IMR-90 (cell line): ENCODE results near the gene OPCML. TPM values are rescaled to one million over a fixed set of nuclear protein-coding genes. Genes with fewer than 3 reads are reported as not detected.
A peak's percentile ranks its signal among the peaks of the same experiment; 100 is the strongest.

ENCODE experiments used
- ATAC-seq: fragments of 200-7000 bp; cut with Tn5 transposase; 2 replicates; pipeline ENCODE4 v1.9.1; 2020; ENCODE audit warnings: low read depth, mild to moderate bottlenecking, moderate library complexity
- BruUV-seq: library from RNA; stranded (reverse); fragments of 400-500 nt; replicated peaks from 2 replicates; lab custom pipeline; 2021; lab: Mats Ljungman, UMichigan
- CTCF ChIA-PET: fragments of 300-600 bp; formaldehyde crosslinking; extraction: SDS; loops from one replicate; lab custom pipeline; 2021; ENCODE audit warnings: antibody characterized with exemption; lab: Yijun Ruan, JAX
- POLR2A ChIA-PET: fragments of 300-600 bp; sonication (Branson Sonifier 250); formaldehyde crosslinking; loops from one replicate; lab custom pipeline; 2022; ENCODE audit warnings: antibody characterized with exemption; ENCODE audit not compliant: unreplicated experiment; lab: Charles Lee
- DNase-seq: peaks from one replicate; pipeline ENCODE4 v3.0.0; 2013
- H2AFZ ChIP-seq: replicated peaks from 2 replicates; pipeline ENCODE3; 2013; ENCODE audit warnings: low read length, mild to moderate bottlenecking; ENCODE audit not compliant: poor library complexity
- H2AK5ac ChIP-seq: 2 replicates; pipeline ENCODE4 v1.6.1; 2013; ENCODE audit warnings: low read depth, low read length, inconsistent platforms
- H2AK9ac ChIP-seq: replicated peaks from 2 replicates; pipeline ENCODE3; 2013; ENCODE audit warnings: mild to moderate bottlenecking, low read depth, low read length, moderate library complexity; ENCODE audit not compliant: poor library complexity
- H2BK120ac ChIP-seq: 2 replicates; pipeline ENCODE4 v1.6.1; 2013; ENCODE audit warnings: low read depth, low read length, inconsistent platforms
- H2BK15ac ChIP-seq: 3 replicates; pipeline ENCODE4 v1.6.1; 2013; ENCODE audit warnings: low read depth, low read length, inconsistent platforms
- H2BK20ac ChIP-seq: 2 replicates; pipeline ENCODE4 v1.6.1; 2013; ENCODE audit warnings: low read depth, mild to moderate bottlenecking, inconsistent platforms, low read length, moderate library complexity
- H2BK5ac ChIP-seq: 2 replicates; pipeline ENCODE4 v1.6.1; 2013; ENCODE audit warnings: mild to moderate bottlenecking, low read depth, low read length, inconsistent platforms; ENCODE audit not compliant: poor library complexity, severe bottlenecking
- H3K14ac ChIP-seq: replicated peaks from 2 replicates; pipeline ENCODE4 v1.6.1; 2013; ENCODE audit warnings: low read depth, low read length, inconsistent platforms
- H3K18ac ChIP-seq: 2 replicates; pipeline ENCODE4 v1.6.1; 2013; ENCODE audit warnings: low read depth, low read length, control low read depth
- H3K23ac ChIP-seq: 2 replicates; pipeline ENCODE4 v1.6.1; 2013; ENCODE audit warnings: low read depth, low read length, inconsistent platforms
- H3K27ac ChIP-seq: 2 replicates; pipeline ENCODE4 v1.5.1; 2013; ENCODE audit warnings: mild to moderate bottlenecking, control low read depth, low read length; ENCODE audit not compliant: insufficient read depth
- H3K27me3 ChIP-seq: 2 replicates; pipeline ENCODE4 v1.6.1; 2013; ENCODE audit warnings: low read length; ENCODE audit not compliant: control insufficient read depth, insufficient read depth
- H3K36me3 ChIP-seq: 2 replicates; pipeline ENCODE4 v1.6.1; 2013; ENCODE audit warnings: low read length, mixed read lengths; ENCODE audit not compliant: control insufficient read depth, insufficient read depth
- H3K4ac ChIP-seq: 2 replicates; pipeline ENCODE4 v1.6.1; 2013; ENCODE audit warnings: low read depth, low read length, inconsistent platforms
- H3K4me1 ChIP-seq: 2 replicates; pipeline ENCODE4 v1.6.1; 2013; ENCODE audit warnings: low read length, mixed read lengths; ENCODE audit not compliant: control insufficient read depth, insufficient read depth
- H3K4me2 ChIP-seq: 2 replicates; pipeline ENCODE4 v1.6.1; 2013; ENCODE audit warnings: low read depth, mild to moderate bottlenecking, control low read depth, low read length, moderate library complexity
- H3K4me3 ChIP-seq: 2 replicates; pipeline ENCODE4 v1.5.1; 2013; ENCODE audit warnings: low read depth, mild to moderate bottlenecking, control low read depth, low read length, moderate library complexity; ENCODE audit not compliant: insufficient read depth
- H3K56ac ChIP-seq: 2 replicates; pipeline ENCODE4 v1.6.1; 2013; ENCODE audit warnings: low read length, inconsistent platforms; ENCODE audit not compliant: insufficient read depth; ENCODE audit errors: extremely low read depth
- H3K79me1 ChIP-seq, 2 experiments: 2 replicates each; pipeline ENCODE4 v1.6.1; 2013; ENCODE audit warnings: low read length in 2 of 2, inconsistent platforms in 1 of 2, low read depth in 1 of 2
- H3K9ac ChIP-seq: 2 replicates; pipeline ENCODE4 v1.6.1; 2013; ENCODE audit warnings: low read depth, low read length, control low read depth
- H3K9me1 ChIP-seq: 2 replicates; pipeline ENCODE4 v1.6.1; 2013; ENCODE audit warnings: low read length, inconsistent platforms; ENCODE audit not compliant: insufficient read depth
- H3K9me3 ChIP-seq: 2 replicates; pipeline ENCODE4 v1.6.1; 2013; ENCODE audit warnings: low read length; ENCODE audit not compliant: control insufficient read depth, insufficient read depth
- H4K20me1 ChIP-seq: 2 replicates; pipeline ENCODE4 v1.6.1; 2013; ENCODE audit warnings: low read length, inconsistent platforms; ENCODE audit not compliant: insufficient read depth
- H4K5ac ChIP-seq: 2 replicates; pipeline ENCODE4 v1.6.1; 2013; ENCODE audit warnings: mild to moderate bottlenecking, low read depth, low read length, control low read depth
- H4K8ac ChIP-seq, 2 experiments: 2 replicates each; pipeline ENCODE4 v1.6.1; 2013; ENCODE audit warnings: low read depth in 2 of 2, low read length in 2 of 2, control low read depth in 1 of 2, inconsistent platforms in 1 of 2
- H4K91ac ChIP-seq: 2 replicates; pipeline ENCODE4 v1.6.1; 2013; ENCODE audit warnings: low read depth, low read length, inconsistent platforms; ENCODE audit not compliant: insufficient read depth
- BHLHE40 ChIP-seq: fragments of 150-350 bp; IDR thresholded peaks from 2 replicates; pipeline ENCODE4 v1.6.1; 2016; ENCODE audit warnings: mild to moderate bottlenecking, low read depth, low read length
- CEBPB ChIP-seq: IDR thresholded peaks from 2 replicates; pipeline ENCODE4 v1.6.1; 2012; ENCODE audit warnings: low read depth, low read length, improper control_type of control experiment
- CHD1 ChIP-seq: IDR thresholded peaks from 2 replicates; pipeline ENCODE4 v1.6.1; 2012; ENCODE audit warnings: low read depth, low read length, improper control_type of control experiment
- FOS ChIP-seq: fragments of 150-350 bp; IDR thresholded peaks from 2 replicates; pipeline ENCODE4 v1.6.1; 2016; ENCODE audit warnings: low read depth, low read length
- MAFK ChIP-seq: IDR thresholded peaks from 2 replicates; pipeline ENCODE4 v1.6.1; 2012; ENCODE audit warnings: low read depth, low read length, improper control_type of control experiment
- MXI1 ChIP-seq: IDR thresholded peaks from 2 replicates; pipeline ENCODE4 v1.6.1; 2012; ENCODE audit warnings: low read depth, mild to moderate bottlenecking, low read length, moderate library complexity, borderline replicate concordance
- POLR2A ChIP-seq: IDR thresholded peaks from 2 replicates; pipeline ENCODE4 v1.6.1; 2012; ENCODE audit warnings: mild to moderate bottlenecking, low read depth, low read length
- USF2 ChIP-seq: fragments of 150-350 bp; IDR thresholded peaks from 2 replicates; pipeline ENCODE4 v1.6.1; 2017; ENCODE audit warnings: mild to moderate bottlenecking, antibody characterized with exemption, low read length, low read depth
- WGBS, 2 experiments: methylation state at CpG; one replicate each; pipeline versions ENCODE4 v1.1.5 to v1.1.7; 2013; ENCODE audit warnings: missing lambda C conversion rate in 2 of 2; ENCODE audit not compliant: insufficient read length in 1 of 2; ENCODE audit errors: extremely low coverage in 2 of 2; 5-methylcytosine and 5-hydroxymethylcytosine counted together
- dilution Hi-C: fragments of 300-500 bp; cut with HindIII; formaldehyde crosslinking; loops from one replicate; pipeline ENCODE4 v1.14.3; 2018; ENCODE audit warnings: low sequenced_read_pairs; ENCODE audit not compliant: unreplicated experiment
- in situ Hi-C: fragments of 300-500 bp; cut with MboI; formaldehyde crosslinking; loops from 3 replicates; pipeline ENCODE4 v1.14.3; 2019; ENCODE audit warnings: low sequenced_read_pairs, inconsistent platforms, mixed read lengths
- intact Hi-C: fragments of 100-400 bp; cut with micrococcal nuclease; formaldehyde crosslinking; loops from 2 replicates; pipeline ENCODE4 v1.10.0; 2022
- polyA plus RNA-seq, 3 experiments: library from polyadenylated mRNA; depleted of rRNA; stranded (reverse); fragments of >200 nt; gene quantifications; 2 replicates each; pipeline ENCODE4 v1.2.3, GENCODE V29; 2012; ENCODE audit warnings: low replicate concordance in 1 of 3
- total RNA-seq: library from RNA; depleted of rRNA; stranded (reverse); fragments of >200 nt; gene quantifications from 2 replicates; pipeline ENCODE4 v1.2.3, GENCODE V29; 2012
- TF ChIP-seq, protein P1 (sequence below): conservative IDR thresholded peaks from 2 replicates; pipeline ENCODE4 v1.5.1; 2012; ENCODE audit warnings: mild to moderate bottlenecking, low read depth, low read length, improper control_type of control experiment

The OPCML gene
- total and polyA plus RNA-seq, 2 of the 4 experiments (the other 2 are of a cell fraction): under 0.01 to 2.6 TPM

GRCh38 chr11:132935383-132935782, 596.9 kb downstream of the OPCML start:
- ATAC-seq: no peak
- H3K9me3 ChIP-seq: no peaks in the 10 kb centered on the region
- TF ChIP-seq USF2 (no peak), MXI1 (no peak), MAFK (peak; percentile 54), CHD1 (no peak), POLR2A (no peak), BHLHE40 (no peak), CEBPB (no peak), FOS (no peak)
- TF ChIP-seq, protein P1, sequence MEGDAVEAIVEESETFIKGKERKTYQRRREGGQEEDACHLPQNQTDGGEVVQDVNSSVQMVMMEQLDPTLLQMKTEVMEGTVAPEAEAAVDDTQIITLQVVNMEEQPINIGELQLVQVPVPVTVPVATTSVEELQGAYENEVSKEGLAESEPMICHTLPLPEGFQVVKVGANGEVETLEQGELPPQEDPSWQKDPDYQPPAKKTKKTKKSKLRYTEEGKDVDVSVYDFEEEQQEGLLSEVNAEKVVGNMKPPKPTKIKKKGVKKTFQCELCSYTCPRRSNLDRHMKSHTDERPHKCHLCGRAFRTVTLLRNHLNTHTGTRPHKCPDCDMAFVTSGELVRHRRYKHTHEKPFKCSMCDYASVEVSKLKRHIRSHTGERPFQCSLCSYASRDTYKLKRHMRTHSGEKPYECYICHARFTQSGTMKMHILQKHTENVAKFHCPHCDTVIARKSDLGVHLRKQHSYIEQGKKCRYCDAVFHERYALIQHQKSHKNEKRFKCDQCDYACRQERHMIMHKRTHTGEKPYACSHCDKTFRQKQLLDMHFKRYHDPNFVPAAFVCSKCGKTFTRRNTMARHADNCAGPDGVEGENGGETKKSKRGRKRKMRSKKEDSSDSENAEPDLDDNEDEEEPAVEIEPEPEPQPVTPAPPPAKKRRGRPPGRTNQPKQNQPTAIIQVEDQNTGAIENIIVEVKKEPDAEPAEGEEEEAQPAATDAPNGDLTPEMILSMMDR: no peak
- no peaks in the 10 kb centered on the region for H3K36me3 ChIP-seq
- H2AFZ ChIP-seq: no peak overlapping the region
- H3K4me3 ChIP-seq: no peak overlapping the region
- intact Hi-C loops (no loop called here), in situ Hi-C loops (no loop called here), dilution Hi-C loops (no loop called here)
- no peak overlapping the region for H2AK5ac ChIP-seq
- no peaks in the 10 kb centered on the region for H3K79me1 ChIP-seq
- H2AK9ac ChIP-seq: no peak overlapping the region
- no peak overlapping the region for H3K18ac ChIP-seq
- ChIA-PET CTCF (no interaction called here), POLR2A (no interaction called here)
- no peak overlapping the region for H3K56ac ChIP-seq
- no peak overlapping the region for H2BK15ac ChIP-seq
- no peak overlapping the region for H4K5ac ChIP-seq
- DNase-seq: no peak
- H3K27ac ChIP-seq: no peak overlapping the region
- H4K20me1 ChIP-seq: no peaks in the 10 kb centered on the region
- no peak overlapping the region for H4K91ac ChIP-seq
- no CpG with 5 or more reads among the region's 3 CpGs for WGBS, 2 experiments
- no peak overlapping the region for H3K14ac ChIP-seq
- H3K9ac ChIP-seq: no peak overlapping the region
- H2BK20ac ChIP-seq: no peak overlapping the region
- H3K4me1 ChIP-seq: no peaks in the 10 kb centered on the region
- no peaks in the 10 kb centered on the region for H3K9me1 ChIP-seq
- H3K27me3 ChIP-seq: no peaks in the 10 kb centered on the region; the same call in 1 of the 2 replicates
- no peak overlapping the region for H3K4ac ChIP-seq
- H3K4me2 ChIP-seq: no peak overlapping the region
- BruUV-seq: no TSS peak
- no peak overlapping the region for H3K23ac ChIP-seq
- H2BK120ac ChIP-seq: no peak overlapping the region
- H4K8ac ChIP-seq: no peak overlapping the region
- no peak overlapping the region for H2BK5ac ChIP-seq
